Small intestine (tissue), 7 donors: ENCODE measurements around the gene ROPN1L. TPM values are rescaled to one million over a fixed set of nuclear protein-coding genes. Genes with fewer than 3 reads are reported as not detected.
A peak's percentile ranks its signal among the peaks of the same experiment; 100 is the strongest.

ENCODE experiments used
- DNase-seq, 2 donors: peaks; one replicate each; pipeline versions ENCODE4 v3.0.0 to v3.0.0-alpha.2; 2013
- FAIRE-seq: peaks from 2 replicates; lab custom pipeline; 2012; peaks lifted over from hg19 to GRCh38; lab: Jason Lieb, UNC
- H3K27ac ChIP-seq, 3 donors: one replicate each; pipeline ENCODE4 v1.5.1; 2013; ENCODE audit warnings: low read length in 2 of 3, mild to moderate bottlenecking in 2 of 3, control low read depth in 1 of 3, inconsistent platforms in 1 of 3, low read depth in 1 of 3, moderate library complexity in 1 of 3
- H3K27me3 ChIP-seq, 3 donors: one replicate each; pipeline ENCODE4 v1.6.1; 2013; ENCODE audit warnings: low read length in 3 of 3, inconsistent platforms in 1 of 3; ENCODE audit not compliant: control insufficient read depth in 3 of 3, insufficient read depth in 3 of 3
- H3K36me3 ChIP-seq, 3 donors: one replicate each; pipeline ENCODE4 v1.6.1; 2013; ENCODE audit warnings: low read length in 3 of 3, inconsistent platforms in 1 of 3, low read depth in 1 of 3, mild to moderate bottlenecking in 1 of 3, moderate library complexity in 1 of 3; ENCODE audit not compliant: control insufficient read depth in 3 of 3, insufficient read depth in 2 of 3
- H3K4me1 ChIP-seq, 3 donors: one replicate each; pipeline ENCODE4 v1.6.1; 2013; ENCODE audit warnings: low read length in 2 of 3, inconsistent platforms in 1 of 3, low read depth in 1 of 3, mild to moderate bottlenecking in 1 of 3, moderate library complexity in 1 of 3; ENCODE audit not compliant: control insufficient read depth in 3 of 3, insufficient read depth in 2 of 3
- H3K4me3 ChIP-seq, 3 donors: one replicate each; pipeline ENCODE4 v1.5.1; 2013; ENCODE audit warnings: low read length in 3 of 3, control low read depth in 1 of 3, inconsistent platforms in 1 of 3, low read depth in 1 of 3, mild to moderate bottlenecking in 1 of 3, moderate library complexity in 1 of 3
- H3K9me3 ChIP-seq, 2 donors: one replicate each; pipeline ENCODE4 v1.6.1; 2013; ENCODE audit warnings: low read depth in 1 of 2, low read length in 1 of 2; ENCODE audit not compliant: control insufficient read depth in 2 of 2, insufficient read depth in 1 of 2
- WGBS, 3 donors: extraction: QIAGEN DNeasy Blood & Tissue Kit; methylation state at CpG; one replicate each; pipeline ENCODE4 v1.1.7; 2013; 5-methylcytosine and 5-hydroxymethylcytosine counted together
- polyA plus RNA-seq, 4 donors: library from polyadenylated mRNA; stranded (reverse) in 3 of 4; unstranded in 1 of 4; fragments of 200-250 nt in 3 of 4; fragments of 120-200 nt in 1 of 4; gene quantifications; one replicate each; pipeline versions ENCODE4 v1.2.1 to v1.2.3, GENCODE V29; 2013
- donor health status: healthy with polysubstance abuse.
- donor health status: control.
- donor health status: control.
- donor health status: Bipolar disorder and iron deficiency.
- donor health status: healthy.

ROPN1L gene
- polyA plus RNA-seq, 4 donors = 0.07 to 0.76 TPM; not detected in 2

DNA sequence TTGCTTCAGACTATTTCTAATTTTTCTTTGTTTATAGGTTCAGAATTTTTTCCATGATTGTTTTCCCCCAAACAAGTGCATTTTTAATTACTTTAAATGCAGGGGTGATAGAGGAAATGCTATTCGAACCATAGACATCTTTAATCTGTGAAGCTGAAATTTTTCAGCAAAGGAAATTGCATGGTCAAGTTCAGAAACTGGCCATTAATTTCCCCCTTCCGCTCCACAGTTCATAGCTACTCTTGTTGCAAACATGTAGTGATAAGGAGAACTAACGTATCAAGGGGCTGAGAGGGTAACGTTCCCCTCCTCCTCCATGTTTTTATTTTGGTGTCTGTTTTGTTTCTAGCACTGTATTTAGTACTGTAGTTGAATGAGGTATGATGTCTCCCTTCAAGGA lies 3.4 kb upstream of the ROPN1L start:
- DNase-seq = no peak
- H3K9me3 ChIP-seq = no peaks in the 10 kb centered on the region
- peaks cover 2 to 5% (median 4%) of the 10 kb centered on the region in 3 donors for H3K4me1 ChIP-seq
- H3K27ac ChIP-seq = no peak overlapping the region
- no peak for FAIRE-seq
- H3K27me3 ChIP-seq = peaks cover 0 to 15% (median 0%) of the 10 kb centered on the region in 3 donors
- no peak overlapping the region for H3K4me3 ChIP-seq
- H3K36me3 ChIP-seq = peaks cover 0 to 12% (median 10%) of the 10 kb centered on the region in 3 donors
- 89 to 95% (median 91%) methylated on average over 4 of the region's 4 CpGs for WGBS, 3 donors

DNA sequence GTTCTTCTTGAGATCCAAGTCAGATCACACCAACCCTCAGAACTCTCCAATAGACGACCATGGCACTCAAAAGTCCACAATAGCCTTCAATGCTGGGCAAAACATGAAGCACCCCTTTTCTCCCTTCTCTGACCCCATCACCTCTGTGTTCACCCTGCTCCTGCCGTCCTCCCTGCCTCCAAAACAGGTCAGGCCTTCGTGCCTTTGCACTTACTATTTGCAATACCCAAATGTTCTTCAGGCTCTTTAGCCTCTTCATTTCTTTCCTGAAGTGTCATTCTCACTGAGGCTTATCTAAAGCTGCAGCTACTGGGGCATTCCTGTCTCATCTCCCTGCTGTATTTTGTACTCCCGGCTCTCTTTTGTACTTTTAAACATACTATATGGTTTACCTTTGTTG lies 2.0 kb upstream of the ROPN1L start:
- H3K27me3 ChIP-seq = peaks cover 0 to 19% (median 0%) of the 10 kb centered on the region in 3 donors
- peaks cover 2 to 5% (median 4%) of the 10 kb centered on the region in 3 donors for H3K4me1 ChIP-seq
- no peak overlapping the region for H3K4me3 ChIP-seq
- H3K36me3 ChIP-seq = peaks cover 0 to 8% (median 3%) of the 10 kb centered on the region in 3 donors
- DNase-seq (no peak), FAIRE-seq (no peak)
- no peaks in the 10 kb centered on the region for H3K9me3 ChIP-seq
- no peak overlapping the region for H3K27ac ChIP-seq
- whole genome bisulfite sequencing, 3 donors = 63 to 78% (median 64%) methylated on average over 4 of the region's 4 CpGs

DNA sequence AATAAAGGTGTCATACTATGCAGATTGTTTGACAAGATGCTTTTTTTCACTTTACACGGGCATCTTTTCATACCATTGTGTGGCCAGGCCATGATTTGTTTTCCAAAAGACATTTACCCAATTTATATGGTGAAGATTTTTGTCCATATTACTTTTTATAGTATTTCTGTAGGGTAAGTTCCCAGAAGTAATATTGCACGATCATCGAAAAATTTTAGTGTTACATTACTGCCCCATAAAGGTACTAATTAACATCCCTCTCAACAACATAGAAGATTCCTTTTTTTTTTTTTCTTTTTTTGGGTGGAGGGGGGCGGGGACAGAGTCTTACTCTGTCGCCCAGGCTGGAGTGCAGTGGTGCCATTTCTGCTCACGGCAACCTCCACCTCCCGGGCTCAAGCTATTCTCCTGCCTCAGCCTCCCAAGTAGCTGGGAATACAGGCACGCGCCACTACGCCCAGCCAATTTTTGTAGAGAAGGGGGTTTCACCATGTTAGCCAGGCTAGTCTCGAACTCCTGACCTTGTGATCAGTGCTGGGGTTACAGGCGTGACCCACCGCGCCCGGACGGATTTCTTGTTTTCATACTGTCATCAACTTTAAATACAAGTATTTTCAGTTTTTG lies 1.2 kb upstream of the ROPN1L start:
- 38 to 62% (median 52%) methylated on average over 16 of the region's 16 CpGs for WGBS, 3 donors
- H3K4me1 ChIP-seq = peaks cover 2 to 5% (median 4%) of the 10 kb centered on the region in 3 donors
- H3K9me3 ChIP-seq = no peaks in the 10 kb centered on the region
- DNase-seq = peak in 1 of 2 donors; percentile 8
- H3K27me3 ChIP-seq = peaks cover 0 to 23% (median 0%) of the 10 kb centered on the region in 3 donors
- FAIRE-seq = no peak
- no peak overlapping the region for H3K27ac ChIP-seq
- no peak overlapping the region for H3K4me3 ChIP-seq
- peaks cover 0 to 5% (median 2%) of the 10 kb centered on the region in 3 donors for H3K36me3 ChIP-seq

DNA sequence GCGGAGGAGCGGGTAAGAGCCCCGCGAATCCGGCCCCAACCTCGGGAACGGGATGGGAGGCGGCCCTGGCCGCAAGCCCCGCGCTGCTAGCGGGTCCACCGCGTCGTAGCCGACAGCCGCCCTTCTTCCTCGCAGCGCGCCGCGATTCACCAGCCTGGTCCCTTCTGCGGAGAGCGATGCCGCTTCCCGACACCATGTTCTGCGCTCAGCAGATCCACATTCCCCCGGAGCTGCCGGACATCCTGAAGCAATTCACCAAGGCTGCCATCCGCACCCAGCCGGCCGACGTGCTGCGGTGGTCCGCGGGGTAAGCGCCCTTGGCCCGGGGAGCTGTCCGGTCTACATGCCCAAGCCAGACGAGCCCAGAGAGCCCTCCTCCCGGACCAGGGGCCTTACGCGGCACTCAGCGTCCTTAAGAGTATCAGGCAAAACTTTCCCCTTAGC lies 335 bp downstream of the ROPN1L start:
- Histone ChIP-seq H3K4me3 (peak overlapping the region; percentile 55 to 71 (median 71)), H3K9me3 (no peaks in the 10 kb centered on the region), H3K27me3 (peaks cover 0 to 24% (median 0%) of the 10 kb centered on the region in 3 donors), H3K4me1 (peaks cover 2 to 5% (median 4%) of the 10 kb centered on the region in 3 donors), H3K27ac (peak overlapping the region in 1 of 3 donors; percentile 48), H3K36me3 (peaks cover 0 to 2% (median under 1%) of the 10 kb centered on the region in 3 donors)
- 0 to 3% (median 1%) methylated on average over 40 to 44 of the region's 44 CpGs for WGBS, 3 donors
- FAIRE-seq = no peak
- no peak for DNase-seq

DNA sequence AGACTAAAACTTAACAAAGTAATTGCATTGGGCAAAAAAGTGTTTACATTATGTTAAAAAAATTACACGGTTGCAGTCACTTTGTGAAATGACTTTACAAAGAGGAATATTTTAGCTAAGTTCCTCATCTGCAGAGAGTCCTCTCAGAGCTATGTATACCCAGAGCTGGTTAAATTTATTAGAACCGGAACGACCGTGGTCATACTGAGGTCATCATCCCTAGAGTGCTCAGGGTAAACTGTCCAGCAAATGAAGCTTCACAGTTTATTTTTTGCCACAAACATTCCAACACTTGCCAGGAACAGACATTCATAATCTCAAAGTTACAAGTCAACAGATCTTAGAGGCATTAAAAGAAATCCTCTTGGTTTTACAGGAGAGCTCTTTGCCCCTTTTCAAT lies 897 bp downstream of the ROPN1L start:
- Histone ChIP-seq H3K4me1 (peaks cover 2 to 5% (median 4%) of the 10 kb centered on the region in 3 donors), H3K9me3 (no peaks in the 10 kb centered on the region), H3K27ac (no peak overlapping the region), H3K4me3 (peak overlapping the region in 1 of 3 donors; percentile 71), H3K27me3 (peaks cover 0 to 24% (median 0%) of the 10 kb centered on the region in 3 donors), H3K36me3 (peaks cover 0 to 2% (median 0%) of the 10 kb centered on the region in 3 donors)
- DNase-seq = no peak
- FAIRE-seq = no peak
- 20 to 34% (median 32%) methylated on average over 4 of the region's 4 CpGs for WGBS, 3 donors

DNA sequence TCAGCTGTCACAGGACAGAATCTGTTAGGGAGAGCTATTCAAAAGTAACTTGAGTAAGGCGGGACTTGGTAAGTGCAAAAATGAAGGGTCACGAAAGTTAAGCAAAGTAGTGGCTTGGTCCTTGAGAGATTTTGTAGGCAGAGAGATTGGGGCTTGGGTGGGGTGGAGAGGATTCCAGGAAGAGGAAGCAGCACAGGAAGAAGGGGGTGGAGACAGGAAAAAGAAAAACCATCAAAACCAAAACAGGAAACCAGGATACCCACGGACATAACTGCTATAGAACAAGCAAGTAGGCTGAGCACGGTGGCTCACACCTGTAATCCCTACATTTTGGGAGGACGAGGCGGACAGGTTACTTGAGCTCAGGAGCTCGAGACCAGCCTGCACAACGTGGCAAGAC lies 3.7 kb downstream of the ROPN1L start:
- DNase-seq = no peak
- 61 to 73% (median 64%) methylated on average over 8 of the region's 8 CpGs for WGBS, 3 donors
- H3K9me3 ChIP-seq = no peaks in the 10 kb centered on the region
- H3K4me3 ChIP-seq = no peak overlapping the region
- no peak for FAIRE-seq
- peaks cover 2 to 5% (median 4%) of the 10 kb centered on the region in 3 donors for H3K4me1 ChIP-seq
- H3K27ac ChIP-seq = no peak overlapping the region
- peaks cover 0 to 24% (median 0%) of the 10 kb centered on the region in 3 donors for H3K27me3 ChIP-seq
- H3K36me3 ChIP-seq = no peaks in the 10 kb centered on the region

DNA sequence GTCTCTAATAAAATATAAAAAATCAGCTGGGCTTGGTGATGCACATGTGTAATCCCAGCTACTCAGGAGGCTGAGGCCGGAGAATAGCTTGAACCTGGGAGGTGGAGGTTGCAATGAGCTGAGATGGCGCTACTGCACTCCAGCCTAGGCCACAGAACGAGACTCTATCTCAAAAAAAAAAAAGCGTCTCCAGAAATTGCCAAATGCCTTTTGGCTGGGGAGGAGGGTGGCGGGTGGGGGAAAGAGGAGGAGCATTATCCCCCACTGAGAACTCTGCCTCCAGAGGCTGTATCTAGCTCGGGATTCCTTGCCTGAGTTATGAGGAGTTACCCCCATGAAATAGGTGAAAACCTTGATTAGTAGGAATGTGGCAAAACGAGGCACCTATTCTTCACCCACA lies 4.8 kb downstream of the ROPN1L start:
- Histone ChIP-seq H3K36me3 (no peaks in the 10 kb centered on the region), H3K27ac (no peak overlapping the region), H3K27me3 (peaks cover 0 to 26% (median 0%) of the 10 kb centered on the region in 3 donors), H3K9me3 (no peaks in the 10 kb centered on the region), H3K4me1 (peaks cover 0 to 5% (median 0%) of the 10 kb centered on the region in 3 donors), H3K4me3 (no peak overlapping the region)
- FAIRE-seq (no peak), DNase-seq (no peak)
- 67 to 79% (median 67%) methylated on average over 7 of the region's 7 CpGs for WGBS, 3 donors

DNA sequence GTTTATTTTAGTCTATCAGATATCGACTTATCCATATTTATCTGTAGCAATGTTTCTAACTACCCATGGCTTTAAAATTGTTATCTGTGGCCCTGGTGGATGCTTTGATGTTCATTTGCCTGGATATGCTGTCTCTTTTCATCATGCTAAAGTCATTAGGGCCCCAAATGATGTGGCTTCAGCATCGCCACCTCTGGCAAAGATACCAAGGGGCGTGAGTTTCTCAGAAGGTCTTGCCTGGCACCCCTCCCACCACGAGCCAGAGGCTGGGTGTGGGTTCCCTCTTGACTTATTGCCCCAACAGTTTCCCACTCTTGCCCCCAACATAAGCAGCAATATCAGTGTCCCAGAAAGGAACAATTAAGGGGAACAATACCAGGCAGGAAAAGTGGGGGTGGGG lies 5.4 kb downstream of the ROPN1L start:
- Histone ChIP-seq H3K4me1 (peaks cover 0 to 5% (median 0%) of the 10 kb centered on the region in 3 donors), H3K27me3 (peaks cover 0 to 22% (median 0%) of the 10 kb centered on the region in 3 donors), H3K4me3 (no peak overlapping the region), H3K27ac (no peak overlapping the region), H3K36me3 (no peaks in the 10 kb centered on the region), H3K9me3 (no peaks in the 10 kb centered on the region)
- FAIRE-seq = no peak
- no peak for DNase-seq
- 71 to 82% (median 80%) methylated on average over 4 of the region's 4 CpGs for WGBS, 3 donors
